Lower lobe of right lung (tissue), 2 donors: ENCODE measurements around the gene HIPK1. TPM values are rescaled to one million over a fixed set of nuclear protein-coding genes. Genes with fewer than 3 reads are reported as not detected.

Experiments used
- ATAC-seq, 2 donors: fragments of 200-7000 bp; cut with Tn5 transposase; one replicate each; pipeline ENCODE4 v1.9.1; 2020 to 2022; ENCODE audit warnings: mild to moderate bottlenecking in 2 of 2, moderate library complexity in 2 of 2
- DNase-seq: peaks from one replicate; pipeline ENCODE4 v3.0.0-alpha.2; 2020
- H3K27ac ChIP-seq: fragments of 200-600 bp; one replicate; pipeline ENCODE4 v1.8.0; 2022
- H3K27me3 ChIP-seq: fragments of 200-600 bp; one replicate; pipeline ENCODE4 v1.8.0; 2022; ENCODE audit warnings: low read depth
- H3K36me3 ChIP-seq: fragments of 200-600 bp; one replicate; pipeline ENCODE4 v1.8.0; 2022; ENCODE audit warnings: mild to moderate bottlenecking
- H3K4me1 ChIP-seq: fragments of 200-600 bp; one replicate; pipeline ENCODE4 v1.8.0; 2022
- H3K4me3 ChIP-seq: fragments of 200-600 bp; one replicate; pipeline ENCODE4 v1.8.0; 2022; ENCODE audit warnings: mild to moderate bottlenecking
- H3K9me3 ChIP-seq: fragments of 200-600 bp; one replicate; pipeline ENCODE4 v1.8.0; 2022
- CTCF ChIP-seq: fragments of 200-600 bp; IDR thresholded peaks from one replicate; pipeline ENCODE4 v1.8.0; 2022; ENCODE audit warnings: antibody characterized with exemption, mild to moderate bottlenecking
- intact Hi-C: fragments of 100-400 bp; cut with DNase I; formaldehyde crosslinking; loops from one replicate; pipeline ENCODE4 v1.11.0; 2022
- total RNA-seq: library from RNA; stranded (reverse); fragmentation: NEBNext Ultra II Directional; extraction: Animal tissue kit (Norgen Biotek cat#: 25700); gene quantifications from one replicate; pipeline ENCODE4 v1.2.1, GENCODE V29; 2021
- donor health status: DM: no; HTN: yes; CAD: no; lungs with severe emphysema.

Gene HIPK1
- total RNA-seq, 1 donor from 2014 or later = 95.0 TPM

- Histone ChIP-seq H3K27ac (no peak overlapping the region), H3K9me3 (no peaks in the 10 kb centered on the region), H3K36me3 (peaks cover 72% of the 10 kb centered on the region), H3K4me1 (peaks cover 27% of the 10 kb centered on the region), H3K4me3 (no peak overlapping the region), H3K27me3 (no peaks in the 10 kb centered on the region)
- intact Hi-C loops = loop anchor here (10.0 kb wide), 1 partner anchor 312 kb away; no protein-coding TSS in a partner anchor
- TF ChIP-seq CTCF = no peak
- peak in 1 of 2 donors; percentile 14 for ATAC-seq
- DNase-seq = no peak
Measured at GRCh38 chr1:113972954-113973353, 43.8 kb downstream of the HIPK1 start.

DNA sequence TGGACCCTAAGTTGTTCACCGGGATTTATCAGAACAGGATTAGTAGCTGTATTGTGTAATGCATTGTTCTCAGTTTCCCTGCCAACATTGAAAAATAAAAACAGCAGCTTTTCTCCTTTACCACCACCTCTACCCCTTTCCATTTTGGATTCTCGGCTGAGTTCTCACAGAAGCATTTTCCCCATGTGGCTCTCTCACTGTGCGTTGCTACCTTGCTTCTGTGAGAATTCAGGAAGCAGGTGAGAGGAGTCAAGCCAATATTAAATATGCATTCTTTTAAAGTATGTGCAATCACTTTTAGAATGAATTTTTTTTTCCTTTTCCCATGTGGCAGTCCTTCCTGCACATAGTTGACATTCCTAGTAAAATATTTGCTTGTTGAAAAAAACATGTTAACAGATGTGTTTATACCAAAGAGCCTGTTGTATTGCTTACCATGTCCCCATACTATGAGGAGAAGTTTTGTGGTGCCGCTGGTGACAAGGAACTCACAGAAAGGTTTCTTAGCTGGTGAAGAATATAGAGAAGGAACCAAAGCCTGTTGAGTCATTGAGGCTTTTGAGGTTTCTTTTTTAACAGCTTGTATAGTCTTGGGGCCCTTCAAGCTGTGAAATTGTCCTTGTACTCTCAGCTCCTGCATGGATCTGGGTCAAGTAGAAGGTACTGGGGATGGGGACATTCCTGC is 46.2 kb downstream of the HIPK1 start:
- H3K27me3 ChIP-seq = no peaks in the 10 kb centered on the region
- no peak overlapping the region for H3K4me3 ChIP-seq
- intact Hi-C loops = loop anchor here (10.0 kb wide), 1 partner anchor 309 kb away; no protein-coding TSS in a partner anchor
- H3K36me3 ChIP-seq = peaks cover 48% of the 10 kb centered on the region
- DNase-seq = no peak
- H3K4me1 ChIP-seq = peaks cover 42% of the 10 kb centered on the region
- ATAC-seq = peak in 1 of 2 donors; percentile 26
- H3K9me3 ChIP-seq = no peaks in the 10 kb centered on the region
- peak overlapping the region; percentile 27 for H3K27ac ChIP-seq
- TF ChIP-seq CTCF = no peak

DNA sequence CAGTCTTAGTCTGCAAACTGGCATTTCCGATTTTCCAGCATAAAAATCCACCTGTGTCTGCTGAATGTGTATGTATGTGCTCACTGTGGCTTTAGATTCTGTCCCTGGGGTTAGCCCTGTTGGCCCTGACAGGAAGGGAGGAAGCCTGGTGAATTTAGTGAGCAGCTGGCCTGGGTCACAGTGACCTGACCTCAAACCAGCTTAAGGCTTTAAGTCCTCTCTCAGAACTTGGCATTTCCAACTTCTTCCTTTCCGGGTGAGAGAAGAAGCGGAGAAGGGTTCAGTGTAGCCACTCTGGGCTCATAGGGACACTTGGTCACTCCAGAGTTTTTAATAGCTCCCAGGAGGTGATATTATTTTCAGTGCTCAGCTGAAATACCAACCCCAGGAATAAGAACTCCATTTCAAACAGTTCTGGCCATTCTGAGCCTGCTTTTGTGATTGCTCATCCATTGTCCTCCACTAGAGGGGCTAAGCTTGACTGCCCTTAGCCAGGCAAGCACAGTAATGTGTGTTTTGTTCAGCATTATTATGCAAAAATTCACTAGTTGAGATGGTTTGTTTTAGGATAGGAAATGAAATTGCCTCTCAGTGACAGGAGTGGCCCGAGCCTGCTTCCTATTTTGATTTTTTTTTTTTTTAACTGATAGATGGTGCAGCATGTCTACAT is 47.6 kb downstream of the HIPK1 start:
- Histone ChIP-seq H3K4me3 (no peak overlapping the region), H3K9me3 (no peaks in the 10 kb centered on the region), H3K4me1 (peaks cover 42% of the 10 kb centered on the region), H3K27me3 (no peaks in the 10 kb centered on the region), H3K36me3 (peaks cover 34% of the 10 kb centered on the region), H3K27ac (peak overlapping the region; percentile 27)
- TF ChIP-seq CTCF = peak; percentile 39
- intact Hi-C loops = loop anchor here (10.0 kb wide), 1 partner anchor 308 kb away; no protein-coding TSS in a partner anchor
- DNase-seq (no peak), ATAC-seq (no peak)

DNA sequence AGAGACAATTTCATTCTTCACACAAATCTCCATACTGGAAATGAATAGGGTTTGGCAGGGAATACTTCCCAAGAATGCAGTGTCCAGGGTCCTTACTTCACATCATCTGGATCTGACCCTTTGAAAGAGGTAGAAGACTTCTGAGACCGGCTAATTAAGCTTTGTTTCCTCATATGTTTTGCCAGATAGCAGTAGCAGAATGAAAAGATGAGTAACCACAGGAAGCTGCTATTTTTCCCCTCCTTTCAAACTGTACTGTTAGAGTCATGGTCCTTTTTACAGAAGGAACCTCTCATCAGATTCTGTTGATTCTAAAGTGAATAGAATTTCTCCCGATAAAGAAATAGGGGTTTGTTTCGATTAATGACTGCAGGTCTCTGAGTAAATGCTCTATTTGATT is 48.8 kb downstream of the HIPK1 start:
- intact Hi-C loops = loop anchor here (10.0 kb wide), 1 partner anchor 307 kb away; no protein-coding TSS in a partner anchor
- Histone ChIP-seq H3K27me3 (no peaks in the 10 kb centered on the region), H3K36me3 (peaks cover 23% of the 10 kb centered on the region), H3K4me3 (no peak overlapping the region), H3K9me3 (no peaks in the 10 kb centered on the region), H3K27ac (no peak overlapping the region), H3K4me1 (peaks cover 52% of the 10 kb centered on the region)
- DNase-seq (no peak), ATAC-seq (no peak)
- no peak for TF ChIP-seq CTCF

- DNase-seq = peak; percentile 83
- Histone ChIP-seq H3K27ac (peak within 1 kb of the TSS; percentile 65), H3K9me3 (no peaks in the 10 kb centered on the region), H3K4me1 (peaks cover 63% of the 10 kb centered on the region), H3K4me3 (peak within 1 kb of the TSS; percentile 45), H3K27me3 (no peaks in the 10 kb centered on the region), H3K36me3 (peaks cover 11% of the 10 kb centered on the region)
- peak; percentile 70 for TF ChIP-seq CTCF
- intact Hi-C loops = loop anchor here (10.0 kb wide), 1 partner anchor 306 kb away; no protein-coding TSS in a partner anchor
- peak; percentile 83 to 86 for ATAC-seq
Measured at GRCh38 chr1:113978863-113979702, 50.0 kb downstream of the HIPK1 start, which contains the start of gene OLFML3. OLFML3 (plus strand) TSS chr1:113979474; CDS start chr1:113979517, 43 bp downstream.
